Natural killer cell (primary cell): ENCODE results near the gene KCNJ6. TPM values are rescaled to one million over a fixed set of nuclear protein-coding genes. Genes with fewer than 3 reads are reported as not detected.

ENCODE experiments used
- ATAC-seq, 3 donors: fragments of 150-1000 bp in 2 of 3; fragments of 200-7000 bp in 1 of 3; cut with Tn5 transposase; 1 replicate in 1 of 3; 2 replicates in 2 of 3; pipeline ENCODE4 v1.10.0; 2021; ENCODE audit warnings: mild to moderate bottlenecking in 2 of 3, moderate library complexity in 2 of 3
- DNase-seq, 2 donors: peaks; one replicate each; pipeline versions ENCODE4 v3.0.0 to v3.0.0-alpha.2; 2013 to 2021; ENCODE audit warnings: mixed read lengths in 1 of 2
- H3K27ac ChIP-seq: one replicate; pipeline ENCODE4 v1.5.1; 2013; ENCODE audit warnings: mild to moderate bottlenecking, low read length
- H3K27me3 ChIP-seq: one replicate; pipeline ENCODE4 v1.6.1; 2013; ENCODE audit warnings: low read length; ENCODE audit not compliant: control insufficient read depth, insufficient read depth
- H3K36me3 ChIP-seq: one replicate; pipeline ENCODE4 v1.6.1; 2013; ENCODE audit warnings: low read length; ENCODE audit not compliant: control insufficient read depth, insufficient read depth
- H3K4me1 ChIP-seq: one replicate; pipeline ENCODE4 v1.6.1; 2013; ENCODE audit warnings: low read length; ENCODE audit not compliant: control insufficient read depth, insufficient read depth
- H3K4me3 ChIP-seq: one replicate; pipeline ENCODE4 v1.5.1; 2013; ENCODE audit warnings: low read length
- H3K9me3 ChIP-seq: one replicate; pipeline ENCODE4 v1.6.1; 2013; ENCODE audit warnings: low read length; ENCODE audit not compliant: control insufficient read depth, insufficient read depth
- H3K27ac Mint-ChIP-seq, 2 donors: one replicate each; pipeline ENCODE4 v1.8.0; 2022; ENCODE audit warnings: mild to moderate bottlenecking in 2 of 2, mixed read lengths in 2 of 2, moderate library complexity in 1 of 2
- H3K27me3 Mint-ChIP-seq, 2 donors: one replicate each; pipeline ENCODE4 v1.8.0; 2022; ENCODE audit warnings: low read depth in 2 of 2, mixed read lengths in 2 of 2
- H3K36me3 Mint-ChIP-seq: one replicate; pipeline ENCODE4 v1.8.0; 2022; ENCODE audit warnings: mixed read lengths
- H3K4me1 Mint-ChIP-seq, 2 donors: one replicate each; pipeline ENCODE4 v1.8.0; 2022; ENCODE audit warnings: mixed read lengths in 2 of 2
- H3K4me3 Mint-ChIP-seq: one replicate; pipeline ENCODE4 v1.8.0; 2022; ENCODE audit warnings: mild to moderate bottlenecking, moderate library complexity, mixed read lengths
- H3K9me3 Mint-ChIP-seq, 2 donors: one replicate each; pipeline ENCODE4 v1.8.0; 2022; ENCODE audit warnings: mixed read lengths in 2 of 2
- CTCF ChIP-seq: fragments of 200-600 bp; IDR thresholded peaks from one replicate; pipeline ENCODE4 v1.8.0; 2022; ENCODE audit warnings: antibody characterized with exemption
- WGBS: methylation state at CpG from one replicate; pipeline ENCODE4 v1.1.7; 2013; ENCODE audit warnings: missing lambda C conversion rate; ENCODE audit not compliant: insufficient coverage; 5-methylcytosine and 5-hydroxymethylcytosine counted together
- intact Hi-C: fragments of 100-400 bp; cut with micrococcal nuclease; formaldehyde crosslinking; loops from one replicate; pipeline ENCODE4 v1.14.2; 2022
- total RNA-seq, 4 donors: library from RNA; stranded (reverse); fragments of 120-200 nt in 1 of 4; gene quantifications; one replicate each; pipeline versions ENCODE4 v1.2.3 to v1.2.4, GENCODE V29; 2013 to 2022

KCNJ6 gene
- total RNA-seq, 3 donors from 2014 or later (not counting 1 experiment from before 2014, with no cell fraction given): not detected

DNA sequence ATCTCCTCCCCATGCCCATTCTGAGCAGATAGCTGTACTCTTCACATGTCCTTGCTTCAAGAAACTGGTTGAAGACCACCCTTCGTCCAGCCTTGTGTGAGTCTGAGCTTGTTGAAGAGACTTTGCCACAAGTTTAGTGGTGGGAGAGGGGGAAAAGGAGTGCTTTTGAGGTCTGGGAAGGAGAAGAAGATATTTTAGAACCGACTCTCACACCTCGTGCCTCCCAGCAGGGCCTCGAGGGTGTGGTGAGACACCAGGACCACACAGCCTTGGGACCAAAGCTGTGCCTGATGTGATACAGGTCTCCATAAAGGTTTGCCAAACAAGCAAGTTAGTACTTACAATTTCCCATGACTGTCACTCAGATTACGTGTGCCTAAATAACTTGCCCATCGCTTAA lies 347.8 kb downstream of the KCNJ6 start:
- Histone ChIP-seq H3K27ac (no peak overlapping the region), H3K4me3 (no peak overlapping the region), H3K36me3 (no peaks in the 10 kb centered on the region), H3K4me1 (peaks cover 9% of the 10 kb centered on the region), H3K9me3 (no peaks in the 10 kb centered on the region), H3K27me3 (no peaks in the 10 kb centered on the region)
- WGBS: 82% methylated on average over 6 of the region's 6 CpGs
- Mint-ChIP-seq H3K4me1 (peaks cover 18 to 23% of the 10 kb centered on the region in 2 donors), H3K4me3 (no peak overlapping the region), H3K27ac (no peak overlapping the region), H3K9me3 (no peaks in the 10 kb centered on the region), H3K27me3 (peaks cover 13 to 15% of the 10 kb centered on the region in 2 donors), H3K36me3 (no peaks in the 10 kb centered on the region)
- TF ChIP-seq CTCF: no peak
- no peak for ATAC-seq
- intact Hi-C loops: no loop called here
- no peak for DNase-seq

GRCh38 chr21:37566790-37567615 lies 349.3 kb downstream of the KCNJ6 start:
- no peaks in the 10 kb centered on the region for H3K36me3 ChIP-seq
- 92% methylated on average over 14 of the region's 14 CpGs for WGBS
- Mint-ChIP-seq H3K4me3 (no peak overlapping the region), H3K9me3 (no peaks in the 10 kb centered on the region), H3K36me3 (no peaks in the 10 kb centered on the region), H3K27ac (no peak overlapping the region), H3K27me3 (peaks cover 5 to 13% of the 10 kb centered on the region in 2 donors), H3K4me1 (peaks cover 18 to 28% of the 10 kb centered on the region in 2 donors)
- no peak overlapping the region for H3K4me3 ChIP-seq
- DNase-seq: no peak
- intact Hi-C loops: no loop called here
- no peaks in the 10 kb centered on the region for H3K27me3 ChIP-seq
- H3K27ac ChIP-seq: no peak overlapping the region
- TF ChIP-seq CTCF: no peak
- ATAC-seq: no peak
- peaks cover 15% of the 10 kb centered on the region for H3K4me1 ChIP-seq
- H3K9me3 ChIP-seq: no peaks in the 10 kb centered on the region

DNA sequence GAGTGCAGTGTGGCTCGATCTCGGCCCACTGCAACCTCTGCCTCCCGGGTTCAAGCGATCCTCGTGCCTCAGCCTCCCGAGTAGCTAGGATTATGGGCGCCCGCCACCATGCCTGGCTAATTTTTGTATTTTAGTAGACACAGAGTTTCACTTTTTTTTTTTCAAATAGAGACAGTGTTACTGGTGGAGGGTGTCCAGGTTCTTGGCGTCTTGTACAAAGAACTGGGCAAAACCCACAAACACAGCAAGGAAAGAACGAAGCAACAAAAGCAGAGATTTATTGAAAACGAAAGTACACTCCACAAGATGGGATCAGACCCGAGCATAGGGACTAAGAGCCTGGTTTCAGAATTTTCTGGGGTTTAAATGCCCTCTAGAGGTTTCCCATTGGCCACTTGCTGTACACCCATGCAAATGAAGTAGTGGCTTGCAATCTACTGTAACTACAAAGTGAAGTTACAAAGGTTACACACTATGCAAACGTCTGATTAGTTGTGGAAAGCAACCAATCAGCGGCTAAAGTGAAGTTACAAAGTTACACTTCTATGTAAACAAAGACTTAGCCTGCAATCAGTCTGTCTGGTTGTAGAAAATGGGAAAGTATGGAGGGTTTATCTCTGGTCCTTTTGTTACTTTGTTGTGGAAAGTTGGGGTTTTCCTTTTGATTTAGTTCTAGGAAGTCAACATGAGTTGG lies 350.6 kb downstream of the KCNJ6 start:
- intact Hi-C loops: no loop called here
- H3K27me3 ChIP-seq: no peaks in the 10 kb centered on the region
- WGBS: 76% methylated on average over 14 of the region's 14 CpGs
- no peak for TF ChIP-seq CTCF
- no peak overlapping the region for H3K4me3 ChIP-seq
- H3K36me3 ChIP-seq: no peaks in the 10 kb centered on the region
- H3K27ac ChIP-seq: no peak overlapping the region
- peak overlapping the region; percentile 98 to 100 for H3K27ac Mint-ChIP-seq
- no peak for DNase-seq
- ATAC-seq: no peak
- H3K4me3 Mint-ChIP-seq: peak overlapping the region; percentile 70
- H3K9me3 ChIP-seq: no peaks in the 10 kb centered on the region
- peaks cover 5 to 10% of the 10 kb centered on the region in 2 donors for H3K27me3 Mint-ChIP-seq
- peaks cover 15% of the 10 kb centered on the region for H3K4me1 ChIP-seq
- no peaks in the 10 kb centered on the region for H3K36me3 Mint-ChIP-seq
- no peaks in the 10 kb centered on the region for H3K9me3 Mint-ChIP-seq
- H3K4me1 Mint-ChIP-seq: peaks cover 18 to 28% of the 10 kb centered on the region in 2 donors
